Thoracic aorta (tissue), 2 donors: ENCODE data around the gene IL27RA. TPM values are rescaled to one million over a fixed set of nuclear protein-coding genes. Genes with fewer than 3 reads are reported as not detected.

ENCODE experiments used
- ATAC-seq: fragments of 150-250 bp; one replicate; pipeline ENCODE4 v1.8.0; 2017; ENCODE audit warnings: low read depth; ENCODE audit not compliant: insufficient number of reproducible peaks, low FRiP score
- DNase-seq: peaks from one replicate; pipeline ENCODE4 v3.0.0-alpha.2; 2020; ENCODE audit warnings: low spot score
- H3K27ac ChIP-seq, 2 donors: fragments of 200-600 bp; sonication (generic); 1 replicate in 1 of 2; 2 replicates in 1 of 2; pipeline ENCODE4 v1.5.1; 2016; ENCODE audit warnings: mild to moderate bottlenecking in 2 of 2, moderate library complexity in 2 of 2
- H3K27me3 ChIP-seq: fragments of 200-600 bp; sonication (generic); replicated peaks from 2 replicates; pipeline ENCODE4 v1.6.0; 2016; ENCODE audit warnings: mild to moderate bottlenecking; ENCODE audit not compliant: insufficient read depth
- H3K36me3 ChIP-seq: fragments of 200-600 bp; sonication (generic); one replicate; pipeline ENCODE4 v1.5.1; 2016
- H3K4me1 ChIP-seq, 2 donors: fragments of 200-600 bp; sonication (generic); 1 replicate in 1 of 2; 2 replicates in 1 of 2; pipeline versions ENCODE4 v1.5.1 to v1.6.0; 2016; ENCODE audit warnings: low read depth in 2 of 2, mild to moderate bottlenecking in 1 of 2; ENCODE audit not compliant: control insufficient read depth in 1 of 2
- H3K4me3 ChIP-seq: fragments of 200-600 bp; sonication (generic); 2 replicates; pipeline ENCODE4 v1.5.1; 2016; ENCODE audit warnings: mild to moderate bottlenecking
- H3K9me3 ChIP-seq: fragments of 200-600 bp; sonication (generic); 2 replicates; pipeline ENCODE4 v1.5.1; 2016
- total RNA-seq, 2 donors: library from RNA; depleted of rRNA; stranded (reverse); fragments of >200 nt; gene quantifications; one replicate each; pipeline versions ENCODE4 v1.1.0 to v1.2.3, GENCODE V29; 2016
- TF ChIP-seq, protein P1 (sequence below): fragments of 200-600 bp; sonication (generic); IDR thresholded peaks from one replicate; pipeline ENCODE4 v1.5.1; 2019; ENCODE audit warnings: antibody characterized with exemption

IL27RA gene
- total RNA-seq, 2 donors from 2014 or later = 1.1 to 5.3 TPM

DNA sequence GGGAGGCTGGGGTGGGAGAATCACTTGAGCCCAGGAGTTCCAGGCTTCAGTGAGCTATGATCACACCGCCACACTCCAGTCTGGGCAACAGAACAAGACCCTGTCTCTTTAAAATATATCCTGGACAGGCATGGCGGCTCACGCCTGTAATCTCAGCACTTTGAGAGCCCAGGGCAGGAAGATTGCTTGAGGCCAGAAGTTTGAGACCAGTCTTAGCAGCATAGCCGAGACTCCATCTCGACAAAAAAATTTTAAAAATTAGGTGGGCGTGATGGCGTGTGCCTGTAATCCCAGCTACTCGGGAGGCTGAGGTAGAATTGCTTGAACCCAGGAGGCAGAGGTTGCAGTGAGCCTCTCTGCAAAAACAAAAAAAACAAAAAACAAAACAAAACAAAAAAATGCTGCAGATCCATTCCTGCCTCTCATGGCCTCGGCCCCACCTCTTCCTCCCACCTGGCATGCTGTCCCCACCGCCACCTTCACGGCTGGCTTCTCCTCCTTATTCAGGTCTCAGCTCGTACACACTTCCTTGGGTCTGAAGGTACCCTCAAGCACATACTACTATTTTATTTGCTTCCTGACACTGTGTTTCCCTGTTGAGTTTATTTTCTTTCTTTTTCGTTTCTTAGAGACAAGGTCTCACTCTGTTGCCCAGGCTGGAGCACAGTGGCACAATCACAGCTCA lies 30.7 kb upstream of the IL27RA start:
- Histone ChIP-seq H3K4me1 (peaks cover 20 to 35% of the 10 kb centered on the region in 2 donors), H3K36me3 (no peaks in the 10 kb centered on the region), H3K9me3 (no peaks in the 10 kb centered on the region), H3K4me3 (no peak overlapping the region), H3K27me3 (no peaks in the 10 kb centered on the region), H3K27ac (no peak overlapping the region)
- DNase-seq = no peak
- ATAC-seq = no peak
- TF ChIP-seq, protein P1, sequence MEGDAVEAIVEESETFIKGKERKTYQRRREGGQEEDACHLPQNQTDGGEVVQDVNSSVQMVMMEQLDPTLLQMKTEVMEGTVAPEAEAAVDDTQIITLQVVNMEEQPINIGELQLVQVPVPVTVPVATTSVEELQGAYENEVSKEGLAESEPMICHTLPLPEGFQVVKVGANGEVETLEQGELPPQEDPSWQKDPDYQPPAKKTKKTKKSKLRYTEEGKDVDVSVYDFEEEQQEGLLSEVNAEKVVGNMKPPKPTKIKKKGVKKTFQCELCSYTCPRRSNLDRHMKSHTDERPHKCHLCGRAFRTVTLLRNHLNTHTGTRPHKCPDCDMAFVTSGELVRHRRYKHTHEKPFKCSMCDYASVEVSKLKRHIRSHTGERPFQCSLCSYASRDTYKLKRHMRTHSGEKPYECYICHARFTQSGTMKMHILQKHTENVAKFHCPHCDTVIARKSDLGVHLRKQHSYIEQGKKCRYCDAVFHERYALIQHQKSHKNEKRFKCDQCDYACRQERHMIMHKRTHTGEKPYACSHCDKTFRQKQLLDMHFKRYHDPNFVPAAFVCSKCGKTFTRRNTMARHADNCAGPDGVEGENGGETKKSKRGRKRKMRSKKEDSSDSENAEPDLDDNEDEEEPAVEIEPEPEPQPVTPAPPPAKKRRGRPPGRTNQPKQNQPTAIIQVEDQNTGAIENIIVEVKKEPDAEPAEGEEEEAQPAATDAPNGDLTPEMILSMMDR = no peak

DNA sequence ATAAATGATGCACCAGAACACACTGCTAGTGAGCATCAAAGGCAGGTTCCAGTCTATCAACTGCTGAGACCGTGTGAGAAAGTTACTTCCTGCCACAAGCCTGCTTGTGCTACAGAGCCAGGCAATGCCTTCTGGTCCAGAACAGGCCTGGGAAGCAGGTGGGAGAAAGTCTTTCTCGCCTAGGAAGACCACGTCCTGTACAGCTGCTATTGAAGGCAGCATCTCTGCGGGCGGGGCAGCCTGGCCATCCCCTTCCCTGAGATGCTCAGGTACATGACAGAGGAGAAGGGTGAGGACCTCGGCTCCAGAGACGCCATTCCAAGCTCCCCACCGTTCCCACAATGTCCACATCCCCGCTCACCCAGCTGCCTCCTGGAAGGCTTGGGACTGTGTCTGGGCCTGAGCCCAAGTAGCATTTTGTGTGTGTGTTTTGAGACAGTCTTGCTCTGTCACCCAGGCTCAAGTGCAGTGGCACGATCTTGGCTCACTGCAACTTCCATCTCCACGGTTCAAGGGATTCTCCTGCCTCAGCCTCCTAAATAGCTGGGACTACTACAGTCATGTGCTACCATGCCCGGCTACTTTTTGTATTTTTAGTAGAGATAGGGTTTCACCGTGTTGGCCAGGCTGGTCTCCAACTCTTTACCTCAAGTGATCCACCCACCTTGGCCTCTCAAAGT lies 28.9 kb upstream of the IL27RA start:
- Histone ChIP-seq H3K9me3 (no peaks in the 10 kb centered on the region), H3K4me1 (peaks cover 20 to 35% of the 10 kb centered on the region in 2 donors), H3K36me3 (no peaks in the 10 kb centered on the region), H3K4me3 (no peak overlapping the region), H3K27ac (peak overlapping the region; percentile 99), H3K27me3 (no peaks in the 10 kb centered on the region)
- ATAC-seq (no peak), DNase-seq (no peak)
- TF ChIP-seq, protein P1 = no peak

DNA sequence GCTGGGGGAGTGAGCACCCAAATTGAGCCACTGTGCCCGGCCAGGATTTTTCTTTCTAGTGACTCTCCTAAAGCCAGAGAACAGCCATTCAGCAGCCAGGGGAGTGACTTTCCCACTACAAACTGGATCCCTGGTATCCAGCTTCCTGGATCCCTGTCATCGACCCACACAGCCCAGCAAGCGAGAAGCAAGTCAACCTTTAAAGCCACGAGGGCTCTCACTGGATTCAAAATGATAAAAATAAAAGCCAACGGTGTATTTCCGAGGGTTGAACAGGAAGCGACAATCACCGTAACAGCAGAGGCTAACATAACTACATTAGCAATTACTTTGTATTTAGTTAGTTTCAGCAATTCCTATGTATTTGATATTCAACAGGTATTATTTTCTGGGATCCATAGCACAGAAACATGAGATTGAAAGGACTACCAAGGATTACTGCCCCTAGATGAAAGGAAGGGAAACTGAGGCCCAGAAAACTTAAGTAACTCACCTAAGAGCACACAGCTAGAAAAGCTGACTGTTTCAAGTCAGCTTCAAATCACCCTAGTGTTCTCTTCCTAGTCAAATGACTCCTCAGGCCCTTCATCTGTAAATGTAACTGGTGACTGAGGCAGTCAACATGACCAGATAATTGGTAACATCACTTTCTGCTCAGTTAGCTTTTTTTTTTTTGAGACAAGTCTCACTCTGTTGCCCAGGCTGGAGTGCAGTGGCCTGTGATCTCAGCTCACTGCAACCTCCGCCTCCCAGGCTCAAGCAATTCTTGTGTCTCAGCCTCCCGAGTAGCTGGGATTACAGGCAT lies 28.1 kb upstream of the IL27RA start:
- TF ChIP-seq, protein P1 = no peak
- DNase-seq = no peak
- Histone ChIP-seq H3K27me3 (no peaks in the 10 kb centered on the region), H3K36me3 (no peaks in the 10 kb centered on the region), H3K9me3 (no peaks in the 10 kb centered on the region), H3K27ac (peak overlapping the region; percentile 99), H3K4me3 (no peak overlapping the region), H3K4me1 (peaks cover 20 to 35% of the 10 kb centered on the region in 2 donors)
- ATAC-seq = no peak

DNA sequence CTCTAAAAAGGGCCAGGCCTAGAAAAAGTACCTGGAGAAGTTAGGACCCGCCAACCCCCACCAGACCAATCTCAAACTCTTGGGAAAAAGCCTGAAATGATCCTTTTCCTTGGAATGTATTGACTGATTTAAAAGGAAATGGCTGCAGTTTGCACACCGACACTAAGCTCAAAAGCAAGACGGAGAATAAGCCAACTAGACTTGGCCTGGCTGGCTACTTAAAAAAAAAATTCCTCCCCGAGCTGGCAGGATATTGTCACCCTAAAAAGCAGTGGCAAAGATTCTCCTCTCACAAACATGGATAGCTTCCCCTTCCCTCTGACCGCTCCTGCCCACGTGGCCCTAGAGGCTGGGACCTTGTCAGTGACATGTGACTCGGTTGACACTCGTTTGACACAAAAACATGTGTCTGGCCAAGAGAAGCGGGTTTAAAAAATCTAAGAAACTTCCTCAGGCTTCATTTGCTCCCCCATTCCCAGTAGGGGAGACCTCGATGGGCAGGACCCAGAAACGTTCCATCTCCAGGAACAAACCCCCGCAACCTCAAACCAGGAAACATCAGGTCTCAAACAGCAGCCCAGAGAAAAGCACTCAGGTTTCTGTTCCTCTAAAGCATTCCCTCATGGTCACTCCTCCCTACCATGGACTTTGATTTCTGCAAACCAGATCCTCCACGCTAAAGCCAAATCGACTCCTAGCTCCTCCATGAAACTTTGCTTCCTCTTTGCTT lies 26.8 kb upstream of the IL27RA start:
- no peak for DNase-seq
- TF ChIP-seq, protein P1 = no peak

More for the DNA sequence above, 26.8 kb upstream of the IL27RA start:
- no peaks in the 10 kb centered on the region for H3K27me3 ChIP-seq
- H3K9me3 ChIP-seq = no peaks in the 10 kb centered on the region
- H3K27ac ChIP-seq = peak overlapping the region; percentile 99
- no peaks in the 10 kb centered on the region for H3K36me3 ChIP-seq
- peaks cover 20 to 35% of the 10 kb centered on the region in 2 donors for H3K4me1 ChIP-seq
- H3K4me3 ChIP-seq = peak overlapping the region; percentile 93
- ATAC-seq = no peak
